Stimulated activated CD4-positive, alpha-beta T cell treated with anti-CD3 and anti-CD28 coated beads, TNF-alpha, amount 100 ng/mL, for 24 hours (primary cell): ENCODE data around the gene KAT8.
"Not testable (repeated sequence)": the region's sequence is repeated elsewhere in the genome, so short reads cannot be mapped to it uniquely, and the experiment has no call there.

Source experiments
- DNase-seq, 3 experiments: peaks; one replicate each; pipeline ENCODE4 v3.0.0-alpha.2; 2020; ENCODE audit warnings: low read depth in 3 of 3

The KAT8 gene

GRCh38 chr16:31083981-31084380 is 33.5 kb upstream of the KAT8 start:
- no peak for DNase-seq

- no peak for DNase-seq
These were observed 32.7 kb upstream of the KAT8 start for GRCh38 chr16:31084584-31085302.

- no peak for DNase-seq
These were observed 32.1 kb upstream of the KAT8 start for GRCh38 chr16:31085411-31085810.

- DNase-seq: no peak
These were observed 31.4 kb upstream of the KAT8 start for GRCh38 chr16:31085873-31086628.

- no peak for DNase-seq
These were observed 30.9 kb upstream of the KAT8 start for GRCh38 chr16:31086629-31086906.

GRCh38 chr16:31087481-31087880 is 30.0 kb upstream of the KAT8 start:
- DNase-seq: no peak

- no peak for DNase-seq
These were observed 29.5 kb upstream of the KAT8 start for GRCh38 chr16:31087971-31088370.

- DNase-seq: no peak
These were observed 28.8 kb upstream of the KAT8 start, which contains the start of gene PRSS53 for GRCh38 chr16:31088459-31089183. TSS of gene PRSS53 (minus strand) at chr16:31088943. CDS start at chr16:31088809, 134 bp downstream.

- no peak for DNase-seq
These were observed 28.3 kb upstream of the KAT8 start for GRCh38 chr16:31089199-31089598.

GRCh38 chr16:31090540-31090939 is 26.9 kb upstream of the KAT8 start:
- DNase-seq: no peak

- no peak for DNase-seq
These were observed 25.1 kb upstream of the KAT8 start for GRCh38 chr16:31092330-31092729.

GRCh38 chr16:31093132-31093703 is 24.2 kb upstream of the KAT8 start:
- DNase-seq: no peak

GRCh38 chr16:31094088-31094423 is 23.4 kb upstream of the KAT8 start:
- no peak for DNase-seq

- peak; percentile 80 to 91 (median 81) for DNase-seq
These were observed 22.9 kb upstream of the KAT8 start, which contains the start of gene VKORC1 for GRCh38 chr16:31094424-31095120. TSS of gene VKORC1 (minus strand) at chr16:31094797. CDS start at chr16:31094729, 68 bp downstream.

- no peak for DNase-seq
These were observed 17.4 kb upstream of the KAT8 start for GRCh38 chr16:31099860-31100638.

- not testable (repeated sequence) for DNase-seq
These were observed 16.4 kb upstream of the KAT8 start for GRCh38 chr16:31100876-31101641.

GRCh38 chr16:31105677-31106213 is 11.7 kb upstream of the KAT8 start:
- DNase-seq: peak; percentile 54 to 82 (median 75)

GRCh38 chr16:31106509-31107464 is 10.7 kb upstream of the KAT8 start:
- no peak for DNase-seq

GRCh38 chr16:31107465-31107867 is 10.0 kb upstream of the KAT8 start:
- peak in 1 of 3 experiments; percentile 44 for DNase-seq
